ENCODE data around the gene PDIA3. TPM values are rescaled to one million over a fixed set of nuclear protein-coding genes. Genes with fewer than 3 reads are reported as not detected.

PDIA3 gene
- total and polyA plus RNA-seq, 2 of the 13 experiments (the other 11 are each of a cell fraction or from before 2014, with no cell fraction given): 238 to 433 TPM

DNA sequence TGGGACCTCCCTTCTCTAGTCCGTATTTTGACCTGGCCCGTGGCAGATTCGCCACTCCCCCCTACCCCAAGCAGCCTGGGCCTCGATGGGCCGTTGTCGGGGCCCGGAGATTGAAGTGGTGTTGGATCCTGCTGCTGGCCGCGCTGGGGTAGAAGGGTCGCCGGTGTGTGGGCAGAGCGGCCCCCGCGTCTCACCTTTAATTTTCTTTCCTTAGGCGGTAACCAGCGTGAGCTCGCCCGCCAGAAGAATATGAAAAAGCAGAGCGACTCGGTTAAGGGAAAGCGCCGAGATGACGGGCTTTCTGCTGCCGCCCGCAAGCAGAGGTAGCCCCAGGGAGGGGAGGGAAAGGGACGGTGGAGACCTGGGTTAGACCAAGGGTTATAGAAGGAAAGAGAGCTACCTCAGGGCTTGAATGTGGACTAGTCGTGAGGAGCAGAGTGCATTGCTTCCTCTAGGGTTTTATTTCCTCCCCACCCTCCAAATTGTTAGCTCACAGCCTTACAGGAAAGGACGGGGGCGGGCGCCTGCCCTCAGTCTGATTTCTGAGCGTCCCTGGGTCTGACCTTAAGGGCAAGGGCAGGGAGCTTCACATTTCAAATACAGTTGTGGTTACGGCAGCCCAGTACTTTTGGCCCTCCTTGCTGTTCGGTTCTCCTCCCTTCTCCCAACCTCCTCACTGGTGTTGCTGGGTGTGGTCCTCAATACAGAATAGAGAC, 46.7 kb downstream of the PDIA3 start:
- H3K9me3 ChIP-seq (ENCODE audit: low read length): no peaks in the 10 kb centered on the region
- in situ Hi-C loops (cut with HindIII; ENCODE audit: extremely low pct_ligation_motif_present, low pct_unique_long_range_greater_than_20kb) (no loop called here), intact Hi-C loops (cut with micrococcal nuclease; ENCODE audit: unreplicated experiment) (no loop called here)
- no peak for FAIRE-seq
- whole genome bisulfite sequencing (ENCODE audit: low lambda C conversion rate): 1% methylated on average over 23 of the region's 33 CpGs
- H4K20me1 ChIP-seq (ENCODE audit: insufficient read depth, low read length): peaks cover 28% of the 10 kb centered on the region
- no peak for DNase-seq (ENCODE audit: low spot score)
- peak; percentile 4; the same call in 2 of the 3 replicates for ATAC-seq
- H3K4me2 ChIP-seq (ENCODE audit: low read depth, low read length): peak overlapping the region; percentile 96
- H3K4me3 ChIP-seq (replicated peaks in 1 of 3; ENCODE audit: insufficient read depth in 1 of 3, low read depth in 2 of 3, low read length in 3 of 3): peak overlapping the region; percentile 98 to 100 (median 99)
- no TSS peak for BruUV-seq (replicated peaks)
- H3K9ac ChIP-seq (ENCODE audit: insufficient read depth, low read depth, low read length): peak overlapping the region; percentile 100
- peaks cover 26% of the 10 kb centered on the region for H3K79me2 ChIP-seq (ENCODE audit: insufficient read depth, low read length)
- H2AFZ ChIP-seq (ENCODE audit: low read length): no peak overlapping the region
- peaks cover 45% of the 10 kb centered on the region for H3K4me1 ChIP-seq (ENCODE audit: insufficient read depth, low read length)
- ChIA-PET CTCF (ENCODE audit: low intra/inter-chr PET ratio, low total read pairs) (no interaction called here), POLR2A (interaction anchor here (0.7 to 2.0 kb wide), 5 partner anchors 7 to 32 kb away, joined by 3 to 8 read pairs (median 5); partner anchors contain the start of genes ELL3, HYPK, MFAP1 and SERINC4)
- peak overlapping the region; percentile 98 for H3K27ac ChIP-seq (ENCODE audit: extremely low read length, insufficient read depth, low read length)
- H3K36me3 ChIP-seq (replicated peaks in 1 of 2; ENCODE audit: control insufficient read depth in 1 of 2, insufficient read depth in 2 of 2, low read length in 2 of 2): peaks cover 8 to 35% of the 10 kb centered on the region in 2 experiments
- H3K27me3 ChIP-seq (ENCODE audit: control insufficient read depth in 1 of 2, insufficient read depth in 2 of 2, low read length in 2 of 2): no peaks in the 10 kb centered on the region; a peak in 1 of 5 replicates
- TF ChIP-seq AGO2 (optimal IDR thresholded peaks at IDR 0.05; ENCODE audit: low read depth, low read length) (peak; percentile 86), ZNF253 (CRISPR knock-in tag; IDR thresholded peaks at IDR 0.05; ENCODE audit: borderline replicate concordance) (0 out of 2 replicates have a peak, but pooled peaks have one; percentile 39), IKZF4 (CRISPR knock-in tag; IDR thresholded peaks at IDR 0.05; ENCODE audit: borderline replicate concordance, low read depth, not compliant biosample characterization) (no peak), ZNF740 (CRISPR knock-in tag; IDR thresholded peaks at IDR 0.05) (0 out of 2 replicates have a peak, but pooled peaks have one; percentile 24), PHF8 (CRISPR knock-in tag; IDR thresholded peaks at IDR 0.05) (peak; percentile 6; the same call in 1 of the 2 replicates), MIXL1 (CRISPR knock-in tag; IDR thresholded peaks at IDR 0.05) (no peak), ZC3H13 (CRISPR knock-in tag; IDR thresholded peaks at IDR 0.05) (0 out of 2 replicates have a peak, but pooled peaks have one; percentile 20), RBAK (CRISPR knock-in tag; IDR thresholded peaks at IDR 0.05) (no peak), ZNF33A (CRISPR knock-in tag; IDR thresholded peaks at IDR 0.05; ENCODE audit: borderline replicate concordance) (no peak), PCBP1 (IDR thresholded peaks at IDR 0.05; ENCODE audit: borderline replicate concordance, low read depth, low read length) (0 out of 2 replicates have a peak, but pooled peaks have one; percentile 56)
- TF ChIP-seq, protein P1, sequence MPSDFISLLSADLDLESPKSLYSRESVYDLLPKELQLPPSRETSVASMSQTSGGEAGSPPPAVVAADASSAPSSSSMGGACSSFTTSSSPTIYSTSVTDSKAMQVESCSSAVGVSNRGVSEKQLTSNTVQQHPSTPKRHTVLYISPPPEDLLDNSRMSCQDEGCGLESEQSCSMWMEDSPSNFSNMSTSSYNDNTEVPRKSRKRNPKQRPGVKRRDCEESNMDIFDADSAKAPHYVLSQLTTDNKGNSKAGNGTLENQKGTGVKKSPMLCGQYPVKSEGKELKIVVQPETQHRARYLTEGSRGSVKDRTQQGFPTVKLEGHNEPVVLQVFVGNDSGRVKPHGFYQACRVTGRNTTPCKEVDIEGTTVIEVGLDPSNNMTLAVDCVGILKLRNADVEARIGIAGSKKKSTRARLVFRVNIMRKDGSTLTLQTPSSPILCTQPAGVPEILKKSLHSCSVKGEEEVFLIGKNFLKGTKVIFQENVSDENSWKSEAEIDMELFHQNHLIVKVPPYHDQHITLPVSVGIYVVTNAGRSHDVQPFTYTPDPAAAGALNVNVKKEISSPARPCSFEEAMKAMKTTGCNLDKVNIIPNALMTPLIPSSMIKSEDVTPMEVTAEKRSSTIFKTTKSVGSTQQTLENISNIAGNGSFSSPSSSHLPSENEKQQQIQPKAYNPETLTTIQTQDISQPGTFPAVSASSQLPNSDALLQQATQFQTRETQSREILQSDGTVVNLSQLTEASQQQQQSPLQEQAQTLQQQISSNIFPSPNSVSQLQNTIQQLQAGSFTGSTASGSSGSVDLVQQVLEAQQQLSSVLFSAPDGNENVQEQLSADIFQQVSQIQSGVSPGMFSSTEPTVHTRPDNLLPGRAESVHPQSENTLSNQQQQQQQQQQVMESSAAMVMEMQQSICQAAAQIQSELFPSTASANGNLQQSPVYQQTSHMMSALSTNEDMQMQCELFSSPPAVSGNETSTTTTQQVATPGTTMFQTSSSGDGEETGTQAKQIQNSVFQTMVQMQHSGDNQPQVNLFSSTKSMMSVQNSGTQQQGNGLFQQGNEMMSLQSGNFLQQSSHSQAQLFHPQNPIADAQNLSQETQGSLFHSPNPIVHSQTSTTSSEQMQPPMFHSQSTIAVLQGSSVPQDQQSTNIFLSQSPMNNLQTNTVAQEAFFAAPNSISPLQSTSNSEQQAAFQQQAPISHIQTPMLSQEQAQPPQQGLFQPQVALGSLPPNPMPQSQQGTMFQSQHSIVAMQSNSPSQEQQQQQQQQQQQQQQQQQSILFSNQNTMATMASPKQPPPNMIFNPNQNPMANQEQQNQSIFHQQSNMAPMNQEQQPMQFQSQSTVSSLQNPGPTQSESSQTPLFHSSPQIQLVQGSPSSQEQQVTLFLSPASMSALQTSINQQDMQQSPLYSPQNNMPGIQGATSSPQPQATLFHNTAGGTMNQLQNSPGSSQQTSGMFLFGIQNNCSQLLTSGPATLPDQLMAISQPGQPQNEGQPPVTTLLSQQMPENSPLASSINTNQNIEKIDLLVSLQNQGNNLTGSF (CRISPR knock-in tag; IDR thresholded peaks at IDR 0.05): no peak
- TF ChIP-seq, protein P2, sequence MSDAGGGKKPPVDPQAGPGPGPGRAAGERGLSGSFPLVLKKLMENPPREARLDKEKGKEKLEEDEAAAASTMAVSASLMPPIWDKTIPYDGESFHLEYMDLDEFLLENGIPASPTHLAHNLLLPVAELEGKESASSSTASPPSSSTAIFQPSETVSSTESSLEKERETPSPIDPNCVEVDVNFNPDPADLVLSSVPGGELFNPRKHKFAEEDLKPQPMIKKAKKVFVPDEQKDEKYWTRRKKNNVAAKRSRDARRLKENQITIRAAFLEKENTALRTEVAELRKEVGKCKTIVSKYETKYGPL (CRISPR knock-in tag; IDR thresholded peaks at IDR 0.05): no peak

Measured in HepG2 (cell line).